Type B pancreatic cell (in vitro differentiated cells): Measurements from ENCODE around the gene SYTL3. TPM values are rescaled to one million over a fixed set of nuclear protein-coding genes. Genes with fewer than 3 reads are reported as not detected.
"Not testable (repeated sequence)": the region's sequence is repeated elsewhere in the genome, so short reads cannot be mapped to it uniquely, and the experiment has no call there.

ENCODE experiments used
- DNase-seq: peaks from one replicate; pipeline ENCODE4 v3.0.0; 2021; ENCODE audit warnings: mixed read lengths; ENCODE audit not compliant: unreplicated experiment; ENCODE audit errors: extremely low spot score
- H3K27ac Mint-ChIP-seq: 2 replicates; pipeline ENCODE4 v1.8.0; 2021; ENCODE audit warnings: mild to moderate bottlenecking, mixed read lengths
- H3K27me3 Mint-ChIP-seq: 2 replicates; pipeline ENCODE4 v1.8.0; 2021; ENCODE audit warnings: mixed read lengths
- H3K36me3 Mint-ChIP-seq: 2 replicates; pipeline ENCODE4 v1.8.0; 2021; ENCODE audit warnings: mixed read lengths
- H3K4me1 Mint-ChIP-seq: one replicate; pipeline ENCODE4 v1.8.0; 2021; ENCODE audit warnings: mixed read lengths; ENCODE audit not compliant: unreplicated experiment
- H3K4me3 Mint-ChIP-seq: 2 replicates; pipeline ENCODE4 v1.8.0; 2021; ENCODE audit warnings: mild to moderate bottlenecking, mixed read lengths
- H3K9me3 Mint-ChIP-seq: 2 replicates; pipeline ENCODE4 v1.8.0; 2021; ENCODE audit warnings: mixed read lengths
- CTCF ChIP-seq: fragments of 200-600 bp; sonication (generic); conservative IDR thresholded peaks from 2 replicates; pipeline ENCODE4 v1.5.0; 2021; ENCODE audit warnings: antibody characterized with exemption, mild to moderate bottlenecking
- total RNA-seq: library from RNA; stranded (reverse); gene quantifications from 2 replicates; pipeline ENCODE4 v1.2.1, GENCODE V29; 2021; ENCODE audit warnings: low replicate concordance

The SYTL3 gene
- total RNA-seq, 1 donor from 2014 or later, result 2.2 TPM

GRCh38 chr6:158674342-158675131 is 24.7 kb downstream of the SYTL3 start:
- no peak overlapping the region for H3K27ac Mint-ChIP-seq
- no peak overlapping the region for H3K4me3 Mint-ChIP-seq
- H3K4me1 Mint-ChIP-seq, result peaks cover 11% of the 10 kb centered on the region
- H3K9me3 Mint-ChIP-seq, result no peaks in the 10 kb centered on the region
- no peaks in the 10 kb centered on the region for H3K27me3 Mint-ChIP-seq
- no peaks in the 10 kb centered on the region for H3K36me3 Mint-ChIP-seq
- peak; percentile 43 for DNase-seq
- TF ChIP-seq CTCF, result no peak

GRCh38 chr6:158677094-158677493 is 27.2 kb downstream of the SYTL3 start:
- H3K9me3 Mint-ChIP-seq, H3K27me3 Mint-ChIP-seq, H3K4me1 Mint-ChIP-seq, H3K36me3 Mint-ChIP-seq, H3K4me3 Mint-ChIP-seq, H3K27ac Mint-ChIP-seq, DNase-seq: not testable (repeated sequence)

GRCh38 chr6:158677906-158678578 is 28.2 kb downstream of the SYTL3 start:
- H3K9me3 Mint-ChIP-seq, result no peaks in the 10 kb centered on the region
- no peaks in the 10 kb centered on the region for H3K27me3 Mint-ChIP-seq
- TF ChIP-seq CTCF, result no peak
- H3K36me3 Mint-ChIP-seq, result no peaks in the 10 kb centered on the region
- no peak overlapping the region for H3K27ac Mint-ChIP-seq
- H3K4me1 Mint-ChIP-seq, result peaks cover 9% of the 10 kb centered on the region
- DNase-seq, result no peak
- no peak overlapping the region for H3K4me3 Mint-ChIP-seq

GRCh38 chr6:158680015-158680414 is 30.2 kb downstream of the SYTL3 start:
- H3K9me3 Mint-ChIP-seq, result no peaks in the 10 kb centered on the region
- H3K4me1 Mint-ChIP-seq, result peaks cover 9% of the 10 kb centered on the region
- H3K4me3 Mint-ChIP-seq, result no peak overlapping the region
- H3K27me3 Mint-ChIP-seq, result no peaks in the 10 kb centered on the region
- no peak for DNase-seq
- no peaks in the 10 kb centered on the region for H3K36me3 Mint-ChIP-seq
- no peak overlapping the region for H3K27ac Mint-ChIP-seq
- TF ChIP-seq CTCF, result no peak

- Mint-ChIP-seq H3K4me1 (peaks cover 9% of the 10 kb centered on the region), H3K9me3 (no peaks in the 10 kb centered on the region), H3K27me3 (no peaks in the 10 kb centered on the region), H3K4me3 (no peak overlapping the region), H3K27ac (no peak overlapping the region), H3K36me3 (no peaks in the 10 kb centered on the region)
- peak; percentile 8 for DNase-seq
- no peak for TF ChIP-seq CTCF
Measured at GRCh38 chr6:158680481-158680880, 30.6 kb downstream of the SYTL3 start.

- H3K36me3 Mint-ChIP-seq, result no peaks in the 10 kb centered on the region
- peaks cover 8% of the 10 kb centered on the region for H3K4me1 Mint-ChIP-seq
- no peaks in the 10 kb centered on the region for H3K27me3 Mint-ChIP-seq
- no peak overlapping the region for H3K4me3 Mint-ChIP-seq
- no peaks in the 10 kb centered on the region for H3K9me3 Mint-ChIP-seq
- DNase-seq, result peak; percentile 54
- no peak overlapping the region for H3K27ac Mint-ChIP-seq
- no peak for TF ChIP-seq CTCF
Measured at GRCh38 chr6:158684311-158684710, 34.5 kb downstream of the SYTL3 start.
